Suprapubic skin (tissue), 4 donors: ENCODE measurements around the gene SLC36A3.

Source experiments
- EP300 ChIP-seq: sonication (generic); formaldehyde crosslinking; IDR thresholded peaks from one replicate; pipeline ENCODE4 v1.6.1; 2017; ENCODE audit warnings: antibody characterized with exemption
- POLR2A ChIP-seq, 2 donors: fragments of 450-650 bp; IDR thresholded peaks; one replicate each; pipeline ENCODE4 v1.6.1; 2017; ENCODE audit warnings: antibody characterized with exemption in 2 of 2, mild to moderate bottlenecking in 2 of 2, moderate library complexity in 2 of 2
- POLR2AphosphoS5 ChIP-seq, 3 donors: sonication (generic); formaldehyde crosslinking; IDR thresholded peaks; one replicate each; pipeline ENCODE4 v1.6.1; 2017; ENCODE audit warnings: antibody characterized with exemption in 3 of 3
- TF ChIP-seq, protein P1 (sequence below), 2 donors: fragments of 200-600 bp in 1 of 2; fragments of 450-650 bp in 1 of 2; sonication (generic) in 1 of 2; IDR thresholded peaks; one replicate each; pipeline ENCODE4 v1.5.1; 2016 to 2019; ENCODE audit warnings: antibody characterized with exemption in 2 of 2, mild to moderate bottlenecking in 1 of 2, moderate library complexity in 1 of 2

- no peak for TF ChIP-seq EP300
- TF ChIP-seq, protein P1, sequence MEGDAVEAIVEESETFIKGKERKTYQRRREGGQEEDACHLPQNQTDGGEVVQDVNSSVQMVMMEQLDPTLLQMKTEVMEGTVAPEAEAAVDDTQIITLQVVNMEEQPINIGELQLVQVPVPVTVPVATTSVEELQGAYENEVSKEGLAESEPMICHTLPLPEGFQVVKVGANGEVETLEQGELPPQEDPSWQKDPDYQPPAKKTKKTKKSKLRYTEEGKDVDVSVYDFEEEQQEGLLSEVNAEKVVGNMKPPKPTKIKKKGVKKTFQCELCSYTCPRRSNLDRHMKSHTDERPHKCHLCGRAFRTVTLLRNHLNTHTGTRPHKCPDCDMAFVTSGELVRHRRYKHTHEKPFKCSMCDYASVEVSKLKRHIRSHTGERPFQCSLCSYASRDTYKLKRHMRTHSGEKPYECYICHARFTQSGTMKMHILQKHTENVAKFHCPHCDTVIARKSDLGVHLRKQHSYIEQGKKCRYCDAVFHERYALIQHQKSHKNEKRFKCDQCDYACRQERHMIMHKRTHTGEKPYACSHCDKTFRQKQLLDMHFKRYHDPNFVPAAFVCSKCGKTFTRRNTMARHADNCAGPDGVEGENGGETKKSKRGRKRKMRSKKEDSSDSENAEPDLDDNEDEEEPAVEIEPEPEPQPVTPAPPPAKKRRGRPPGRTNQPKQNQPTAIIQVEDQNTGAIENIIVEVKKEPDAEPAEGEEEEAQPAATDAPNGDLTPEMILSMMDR (IDR thresholded peaks at IDR 0.05), result no peak
- no peak for TF ChIP-seq POLR2A (IDR thresholded peaks at IDR 0.05)
- TF ChIP-seq POLR2AphosphoS5 (IDR thresholded peaks at IDR 0.05), result no peak
These were observed 51.9 kb downstream of the SLC36A3 start for GRCh38 chr5:151251621-151252020.
